Ovary (tissue), 3 donors: ENCODE measurements around the gene GYS1.

Source experiments
- CTCF ChIP-seq, 3 donors: fragments of 450-650 bp in 2 of 3; fragments of 200-600 bp in 1 of 3; IDR thresholded peaks; one replicate each; pipeline versions ENCODE4 v1.5.1 to v1.8.0; 2016 to 2022; ENCODE audit warnings: antibody characterized with exemption in 3 of 3, mild to moderate bottlenecking in 1 of 3
- POLR2A ChIP-seq: fragments of 450-650 bp; IDR thresholded peaks from one replicate; pipeline ENCODE4 v1.6.1; 2017; ENCODE audit warnings: antibody characterized with exemption, mild to moderate bottlenecking, moderate library complexity
- donor health status: DM: no; HTN: no; CAD: no.

- TF ChIP-seq CTCF (IDR thresholded peaks at IDR 0.05) (no peak), POLR2A (no peak)
Observed at GRCh38 chr19:48943081-48943480, 50.0 kb downstream of the GYS1 start.
